Measurements from ENCODE around the gene FGD6.

Gene FGD6

GRCh38 chr12:95169368-95169767, 47.9 kb downstream of the FGD6 start:
- POLR2A ChIA-PET, result no interaction called here
- no peak for DNase-seq (ENCODE audit: extremely low spot score)
- CTCF ChIA-PET, result no interaction called here
- no peak for TF ChIP-seq ZNF384 (IDR thresholded peaks at IDR 0.05)
- TF ChIP-seq SUZ12 (IDR thresholded peaks at IDR 0.05), result no peak
- no peak for TF ChIP-seq NFRKB (IDR thresholded peaks at IDR 0.05)
- TF ChIP-seq, protein P1, sequence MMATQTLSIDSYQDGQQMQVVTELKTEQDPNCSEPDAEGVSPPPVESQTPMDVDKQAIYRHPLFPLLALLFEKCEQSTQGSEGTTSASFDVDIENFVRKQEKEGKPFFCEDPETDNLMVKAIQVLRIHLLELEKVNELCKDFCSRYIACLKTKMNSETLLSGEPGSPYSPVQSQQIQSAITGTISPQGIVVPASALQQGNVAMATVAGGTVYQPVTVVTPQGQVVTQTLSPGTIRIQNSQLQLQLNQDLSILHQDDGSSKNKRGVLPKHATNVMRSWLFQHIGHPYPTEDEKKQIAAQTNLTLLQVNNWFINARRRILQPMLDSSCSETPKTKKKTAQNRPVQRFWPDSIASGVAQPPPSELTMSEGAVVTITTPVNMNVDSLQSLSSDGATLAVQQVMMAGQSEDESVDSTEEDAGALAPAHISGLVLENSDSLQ (IDR thresholded peaks at IDR 0.05), result no peak
- no peak for TF ChIP-seq CTBP1 (IDR thresholded peaks at IDR 0.05; ENCODE audit: borderline replicate concordance)
- TF ChIP-seq FOXA1 (IDR thresholded peaks at IDR 0.05), result no peak
- TF ChIP-seq TARDBP (IDR thresholded peaks at IDR 0.05), result no peak
- TF ChIP-seq FOXM1 (IDR thresholded peaks at IDR 0.05; ENCODE audit: borderline replicate concordance), result no peak
- no peak for TF ChIP-seq L3MBTL2 (conservative IDR thresholded peaks at IDR 0.05)
- TF ChIP-seq FOXK2 (IDR thresholded peaks at IDR 0.05), result no peak
- no peak for TF ChIP-seq SP1 (IDR thresholded peaks at IDR 0.05)
- TF ChIP-seq HDGF (IDR thresholded peaks at IDR 0.05; ENCODE audit: borderline replicate concordance), result no peak
- no peak for TF ChIP-seq ELF4 (IDR thresholded peaks at IDR 0.05)
- no peak for TF ChIP-seq BHLHE40 (IDR thresholded peaks at IDR 0.05; ENCODE audit: borderline replicate concordance)
- no peak for TF ChIP-seq ARNT (IDR thresholded peaks at IDR 0.05)

- ChIA-PET CTCF (interaction anchor here (0.6 kb wide), 1 partner anchor 97 kb away, joined by 3 read pairs; no protein-coding TSS in a partner anchor), POLR2A (no interaction called here)
- TF ChIP-seq CTBP1 (IDR thresholded peaks at IDR 0.05; ENCODE audit: borderline replicate concordance) (no peak), FOXM1 (IDR thresholded peaks at IDR 0.05; ENCODE audit: borderline replicate concordance) (no peak), ELF4 (IDR thresholded peaks at IDR 0.05) (no peak), NFRKB (IDR thresholded peaks at IDR 0.05) (no peak), HDGF (IDR thresholded peaks at IDR 0.05; ENCODE audit: borderline replicate concordance) (no peak), FOXK2 (IDR thresholded peaks at IDR 0.05) (no peak), BHLHE40 (IDR thresholded peaks at IDR 0.05; ENCODE audit: borderline replicate concordance) (no peak), SP1 (IDR thresholded peaks at IDR 0.05) (no peak), TARDBP (IDR thresholded peaks at IDR 0.05) (no peak), LEF1 (IDR thresholded peaks at IDR 0.05; ENCODE audit: borderline replicate concordance) (no peak), FOXA1 (IDR thresholded peaks at IDR 0.05) (no peak), SUZ12 (IDR thresholded peaks at IDR 0.05) (no peak), L3MBTL2 (conservative IDR thresholded peaks at IDR 0.05) (no peak), ZNF384 (IDR thresholded peaks at IDR 0.05) (no peak)
- TF ChIP-seq, protein P1 (IDR thresholded peaks at IDR 0.05), result no peak
- no peak for DNase-seq (ENCODE audit: extremely low spot score)
Measured at GRCh38 chr12:95168746-95169145, 48.5 kb downstream of the FGD6 start.

GRCh38 chr12:95164656-95165055, 52.6 kb downstream of the FGD6 start:
- CTCF ChIA-PET, result no interaction called here
- POLR2A ChIA-PET, result no interaction called here
- no peak for DNase-seq (ENCODE audit: extremely low spot score)
- TF ChIP-seq ELF4 (IDR thresholded peaks at IDR 0.05) (no peak), ARNT (IDR thresholded peaks at IDR 0.05) (no peak), FOXM1 (IDR thresholded peaks at IDR 0.05; ENCODE audit: borderline replicate concordance) (no peak), SUZ12 (IDR thresholded peaks at IDR 0.05) (no peak), LEF1 (IDR thresholded peaks at IDR 0.05; ENCODE audit: borderline replicate concordance) (no peak), TARDBP (IDR thresholded peaks at IDR 0.05) (no peak), L3MBTL2 (conservative IDR thresholded peaks at IDR 0.05) (no peak; the same call in 1 of the 2 replicates), BHLHE40 (IDR thresholded peaks at IDR 0.05; ENCODE audit: borderline replicate concordance) (no peak), FOXK2 (IDR thresholded peaks at IDR 0.05) (no peak), ZNF384 (IDR thresholded peaks at IDR 0.05) (no peak), SP1 (IDR thresholded peaks at IDR 0.05) (no peak), FOXA1 (IDR thresholded peaks at IDR 0.05) (no peak), HDGF (IDR thresholded peaks at IDR 0.05; ENCODE audit: borderline replicate concordance) (no peak), NFRKB (IDR thresholded peaks at IDR 0.05) (no peak), CTBP1 (IDR thresholded peaks at IDR 0.05; ENCODE audit: borderline replicate concordance) (no peak)
- TF ChIP-seq, protein P1 (IDR thresholded peaks at IDR 0.05), result no peak

DNA sequence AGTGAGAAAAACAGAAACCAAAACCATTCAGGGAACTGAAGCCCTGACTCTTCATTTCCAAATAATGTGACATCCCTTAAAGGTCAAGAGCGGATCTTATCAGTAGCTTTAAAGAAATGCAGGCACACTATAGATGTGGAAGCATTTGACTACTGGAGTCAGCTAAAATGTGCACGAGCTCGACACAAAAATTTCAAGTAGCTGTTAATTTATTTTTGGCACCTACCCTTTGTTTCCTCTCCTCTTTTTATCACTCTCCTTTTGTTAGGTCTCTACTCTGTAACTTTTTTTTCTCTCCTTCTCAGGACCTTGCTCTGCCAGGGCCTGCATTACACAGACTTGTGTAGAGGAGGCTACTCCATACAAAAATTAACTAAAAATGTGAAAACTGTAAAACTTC, 58.3 kb downstream of the FGD6 start:
- TF ChIP-seq, protein P1 (IDR thresholded peaks at IDR 0.05), result no peak
- TF ChIP-seq CTBP1 (IDR thresholded peaks at IDR 0.05; ENCODE audit: borderline replicate concordance) (no peak), ELF4 (IDR thresholded peaks at IDR 0.05) (no peak), ARNT (IDR thresholded peaks at IDR 0.05) (no peak), TARDBP (IDR thresholded peaks at IDR 0.05) (no peak), SUZ12 (IDR thresholded peaks at IDR 0.05) (no peak), FOXM1 (IDR thresholded peaks at IDR 0.05; ENCODE audit: borderline replicate concordance) (no peak), BHLHE40 (IDR thresholded peaks at IDR 0.05; ENCODE audit: borderline replicate concordance) (no peak)
- DNase-seq (ENCODE audit: extremely low spot score), result no peak
- ChIA-PET CTCF (no interaction called here), POLR2A (no interaction called here)

DNA sequence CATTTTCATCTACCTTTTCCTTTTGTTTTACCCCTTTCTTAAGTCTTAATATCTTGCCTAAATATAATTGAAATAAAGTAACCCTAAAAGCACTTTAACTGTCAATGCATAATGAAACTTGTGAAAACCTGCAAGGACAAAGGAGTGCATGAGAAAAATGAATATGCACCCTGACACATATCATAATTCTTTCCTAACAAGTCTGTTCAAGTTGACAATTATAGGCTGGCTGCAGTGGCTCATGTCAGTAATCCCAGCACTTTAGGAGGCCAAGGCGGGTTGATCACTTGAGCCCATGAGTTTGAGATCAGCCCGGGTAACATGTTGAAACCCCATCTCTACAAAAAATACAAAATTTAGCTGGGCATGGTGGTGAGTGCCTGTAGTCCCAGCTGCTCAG, 65.4 kb downstream of the FGD6 start:
- DNase-seq (ENCODE audit: extremely low spot score), result no peak
- TF ChIP-seq SUZ12 (IDR thresholded peaks at IDR 0.05), result no peak
- TF ChIP-seq HDGF (IDR thresholded peaks at IDR 0.05; ENCODE audit: borderline replicate concordance), result no peak
- TF ChIP-seq LEF1 (IDR thresholded peaks at IDR 0.05; ENCODE audit: borderline replicate concordance), result no peak
- TF ChIP-seq TARDBP (IDR thresholded peaks at IDR 0.05), result no peak
- no peak for TF ChIP-seq FOXA1 (IDR thresholded peaks at IDR 0.05)
- TF ChIP-seq ELF4 (IDR thresholded peaks at IDR 0.05), result no peak
- no peak for TF ChIP-seq SP1 (IDR thresholded peaks at IDR 0.05)
- TF ChIP-seq NFRKB (IDR thresholded peaks at IDR 0.05), result no peak
- no peak for TF ChIP-seq FOXK2 (IDR thresholded peaks at IDR 0.05)
- TF ChIP-seq L3MBTL2 (conservative IDR thresholded peaks at IDR 0.05), result no peak
- TF ChIP-seq CTBP1 (IDR thresholded peaks at IDR 0.05; ENCODE audit: borderline replicate concordance), result no peak
- POLR2A ChIA-PET, result no interaction called here
- CTCF ChIA-PET, result no interaction called here
